Endothelial cell (in vitro differentiated cells): ENCODE results near the gene LRIT2. TPM values are rescaled to one million over a fixed set of nuclear protein-coding genes. Genes with fewer than 3 reads are reported as not detected.

Experiments used
- DNase-seq: peaks from one replicate; pipeline ENCODE4 v3.0.0; 2021; ENCODE audit warnings: low spot score
- H3K27ac Mint-ChIP-seq: one replicate; pipeline ENCODE4 v1.8.0; 2021; ENCODE audit warnings: mixed read lengths, inconsistent platforms; ENCODE audit not compliant: unreplicated experiment
- H3K27me3 Mint-ChIP-seq: one replicate; pipeline ENCODE4 v1.8.0; 2021; ENCODE audit warnings: mild to moderate bottlenecking, moderate library complexity, mixed read lengths, inconsistent platforms; ENCODE audit not compliant: unreplicated experiment
- H3K36me3 Mint-ChIP-seq: one replicate; pipeline ENCODE4 v1.8.0; 2021; ENCODE audit warnings: mild to moderate bottlenecking, low read depth, mixed read lengths, inconsistent platforms; ENCODE audit not compliant: unreplicated experiment
- H3K4me1 Mint-ChIP-seq: one replicate; pipeline ENCODE4 v1.8.0; 2021; ENCODE audit warnings: mild to moderate bottlenecking, mixed read lengths, inconsistent platforms; ENCODE audit not compliant: unreplicated experiment
- H3K4me3 Mint-ChIP-seq: one replicate; pipeline ENCODE4 v1.8.0; 2021; ENCODE audit warnings: mild to moderate bottlenecking, mixed read lengths, inconsistent platforms; ENCODE audit not compliant: unreplicated experiment
- H3K9me3 Mint-ChIP-seq: one replicate; pipeline ENCODE4 v1.8.0; 2021; ENCODE audit warnings: mixed read lengths, inconsistent platforms; ENCODE audit not compliant: unreplicated experiment
- total RNA-seq: library from RNA; stranded (reverse); fragmentation: NEBNext Ultra II Directional; extraction: Animal tissue kit (Norgen Biotek cat#: 25700); gene quantifications from one replicate; pipeline ENCODE4 v1.2.1, GENCODE V29; 2021; ENCODE audit not compliant: unreplicated experiment
- TF ChIP-seq, protein P1 (sequence below): fragments of 200-600 bp; sonication (generic); IDR thresholded peaks from one replicate; pipeline ENCODE4 v1.5.0; 2021; ENCODE audit warnings: antibody characterized with exemption; ENCODE audit not compliant: unreplicated experiment

LRIT2 gene
- total RNA-seq, 1 donor from 2014 or later: not detected

GRCh38 chr10:84248794-84249193 is 23.4 kb upstream of the LRIT2 start:
- TF ChIP-seq, protein P1, sequence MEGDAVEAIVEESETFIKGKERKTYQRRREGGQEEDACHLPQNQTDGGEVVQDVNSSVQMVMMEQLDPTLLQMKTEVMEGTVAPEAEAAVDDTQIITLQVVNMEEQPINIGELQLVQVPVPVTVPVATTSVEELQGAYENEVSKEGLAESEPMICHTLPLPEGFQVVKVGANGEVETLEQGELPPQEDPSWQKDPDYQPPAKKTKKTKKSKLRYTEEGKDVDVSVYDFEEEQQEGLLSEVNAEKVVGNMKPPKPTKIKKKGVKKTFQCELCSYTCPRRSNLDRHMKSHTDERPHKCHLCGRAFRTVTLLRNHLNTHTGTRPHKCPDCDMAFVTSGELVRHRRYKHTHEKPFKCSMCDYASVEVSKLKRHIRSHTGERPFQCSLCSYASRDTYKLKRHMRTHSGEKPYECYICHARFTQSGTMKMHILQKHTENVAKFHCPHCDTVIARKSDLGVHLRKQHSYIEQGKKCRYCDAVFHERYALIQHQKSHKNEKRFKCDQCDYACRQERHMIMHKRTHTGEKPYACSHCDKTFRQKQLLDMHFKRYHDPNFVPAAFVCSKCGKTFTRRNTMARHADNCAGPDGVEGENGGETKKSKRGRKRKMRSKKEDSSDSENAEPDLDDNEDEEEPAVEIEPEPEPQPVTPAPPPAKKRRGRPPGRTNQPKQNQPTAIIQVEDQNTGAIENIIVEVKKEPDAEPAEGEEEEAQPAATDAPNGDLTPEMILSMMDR: no peak
- no peak for DNase-seq
- Mint-ChIP-seq H3K9me3 (no peaks in the 10 kb centered on the region), H3K27me3 (peaks cover 2% of the 10 kb centered on the region), H3K36me3 (no peaks in the 10 kb centered on the region), H3K27ac (no peak overlapping the region), H3K4me1 (no peaks in the 10 kb centered on the region), H3K4me3 (no peak overlapping the region)

DNA sequence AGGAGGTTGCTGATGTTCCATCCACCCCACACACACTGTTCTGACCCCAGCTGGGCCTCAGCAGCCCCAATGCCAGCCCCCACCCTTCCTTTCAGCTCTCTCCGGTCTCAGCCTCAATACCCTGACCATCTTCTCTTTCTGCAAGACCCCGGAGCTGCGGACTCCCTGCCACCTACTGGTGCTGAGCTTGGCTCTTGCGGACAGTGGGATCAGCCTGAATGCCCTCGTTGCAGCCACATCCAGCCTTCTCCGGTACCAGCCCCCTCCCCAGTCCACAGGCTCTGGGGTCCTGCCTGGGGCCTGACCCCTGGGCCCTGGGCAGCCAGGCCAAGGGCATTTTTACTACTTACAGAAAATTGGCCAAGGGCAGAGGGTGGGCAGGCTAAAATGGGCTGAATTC is 22.2 kb upstream of the LRIT2 start:
- no peak overlapping the region for H3K27ac Mint-ChIP-seq
- DNase-seq: no peak
- TF ChIP-seq, protein P1: no peak
- no peaks in the 10 kb centered on the region for H3K36me3 Mint-ChIP-seq
- no peak overlapping the region for H3K4me3 Mint-ChIP-seq
- H3K27me3 Mint-ChIP-seq: peaks cover 2% of the 10 kb centered on the region
- H3K4me1 Mint-ChIP-seq: no peaks in the 10 kb centered on the region
- H3K9me3 Mint-ChIP-seq: no peaks in the 10 kb centered on the region

DNA sequence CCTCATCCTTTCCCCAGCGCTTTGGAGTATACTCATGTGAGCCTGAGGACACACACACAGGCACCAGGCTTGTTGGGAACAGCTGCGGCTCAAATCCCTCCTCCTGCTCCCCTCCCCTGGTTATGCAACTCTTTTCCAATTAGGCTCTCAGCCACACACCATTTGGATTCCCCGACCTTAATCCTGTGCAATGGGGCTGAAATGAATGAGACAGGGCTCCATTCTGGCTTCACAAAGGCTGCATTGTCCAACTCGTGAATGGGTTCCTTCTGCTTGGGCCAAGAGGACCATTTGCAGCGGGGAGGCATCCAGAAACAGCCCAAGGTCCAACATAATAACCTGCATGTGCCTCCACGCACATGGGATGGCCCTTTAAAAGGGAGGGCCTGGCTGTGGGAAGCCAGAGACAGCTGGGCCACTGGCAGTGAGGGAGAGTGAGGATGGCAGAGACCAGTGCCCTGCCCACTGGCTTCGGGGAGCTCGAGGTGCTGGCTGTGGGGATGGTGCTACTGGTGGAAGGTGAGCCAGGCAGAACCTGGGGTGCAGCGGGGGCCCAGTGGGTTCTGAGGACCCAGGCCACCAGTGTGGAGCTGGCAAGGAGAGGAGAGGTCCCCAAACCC is 19.4 kb upstream of the LRIT2 start, which contains the start of gene RGR:
RGR (plus strand) TSS at position 403 of the 620 bp plus-strand sequence; CDS start at position 441, 38 bp downstream.
- TF ChIP-seq, protein P1: no peak
- Mint-ChIP-seq H3K36me3 (no peaks in the 10 kb centered on the region), H3K9me3 (no peaks in the 10 kb centered on the region), H3K4me1 (no peaks in the 10 kb centered on the region), H3K27ac (no peak within 1 kb of the TSS), H3K4me3 (no peak within 1 kb of the TSS), H3K27me3 (peaks cover 6% of the 10 kb centered on the region)
- no peak for DNase-seq

- Mint-ChIP-seq H3K27me3 (peaks cover 7% of the 10 kb centered on the region), H3K9me3 (no peaks in the 10 kb centered on the region), H3K4me1 (no peaks in the 10 kb centered on the region), H3K36me3 (no peaks in the 10 kb centered on the region), H3K27ac (no peak overlapping the region), H3K4me3 (no peak overlapping the region)
- no peak for DNase-seq
- TF ChIP-seq, protein P1: no peak
These were observed 18.4 kb upstream of the LRIT2 start for GRCh38 chr10:84243759-84244158.

DNA sequence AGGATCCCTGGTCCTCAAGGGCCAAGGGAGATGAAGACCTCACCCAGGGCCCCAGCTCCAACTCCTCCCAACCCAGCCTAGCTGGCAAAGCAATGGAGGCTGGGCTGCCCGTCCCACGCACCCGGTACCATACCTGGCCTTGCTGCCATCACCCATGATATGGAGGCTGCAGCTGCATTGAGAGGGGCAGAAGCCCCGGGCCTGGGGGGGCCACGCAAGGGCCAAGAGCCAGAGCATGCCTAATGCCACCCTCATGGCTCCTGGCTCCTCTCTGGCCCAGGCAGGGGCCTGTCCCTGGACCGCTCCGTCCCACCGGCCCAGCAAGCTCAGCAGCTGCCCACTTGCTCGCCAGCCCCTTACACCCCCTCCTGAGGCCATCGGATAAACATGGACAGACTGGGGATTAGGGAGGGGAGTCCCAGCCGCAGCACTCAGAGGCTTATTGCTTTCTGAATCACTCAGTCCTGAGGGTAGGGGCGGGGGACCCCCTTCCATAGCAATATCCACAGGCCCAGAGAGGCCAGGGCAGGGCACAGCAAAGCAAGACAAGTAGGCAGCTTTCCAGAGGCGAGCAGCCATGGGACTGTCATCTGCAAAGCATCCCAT is 15.9 kb upstream of the LRIT2 start, which contains the start of gene LRIT1:
LRIT1 (minus strand) TSS at position 362 of the 606 bp plus-strand sequence; CDS start at position 255, 107 bp downstream.
- Mint-ChIP-seq H3K27me3 (peaks cover 7% of the 10 kb centered on the region), H3K27ac (no peak within 1 kb of the TSS), H3K4me3 (no peak within 1 kb of the TSS), H3K36me3 (no peaks in the 10 kb centered on the region), H3K4me1 (no peaks in the 10 kb centered on the region), H3K9me3 (no peaks in the 10 kb centered on the region)
- no peak for DNase-seq
- TF ChIP-seq, protein P1: no peak
